Psoas muscle (tissue), 8 donors: ENCODE measurements around the gene KITLG. TPM values are rescaled to one million over a fixed set of nuclear protein-coding genes. Genes with fewer than 3 reads are reported as not detected.

ENCODE experiments used
- ATAC-seq, 4 donors: fragments of 200-7000 bp; cut with Tn5 transposase; one replicate each; pipeline ENCODE4 v1.9.1; 2020; ENCODE audit warnings: moderate library complexity in 3 of 4, mild to moderate bottlenecking in 2 of 4
- DNase-seq, 2 donors: peaks; one replicate each; pipeline ENCODE4 v3.0.0-alpha.2; 2020
- H3K27ac ChIP-seq: fragments of 200-600 bp; one replicate; pipeline ENCODE4 v1.8.0; 2022
- H3K27me3 ChIP-seq, 3 donors: fragments of 200-600 bp in 1 of 3; one replicate each; pipeline versions ENCODE4 v1.6.1 to v1.8.0; 2013 to 2022; ENCODE audit warnings: low read length in 2 of 3, mild to moderate bottlenecking in 2 of 3, moderate library complexity in 1 of 3; ENCODE audit not compliant: insufficient read depth in 3 of 3
- H3K36me3 ChIP-seq, 2 donors: fragments of 200-600 bp in 1 of 2; one replicate each; pipeline versions ENCODE4 v1.6.1 to v1.8.0; 2013 to 2022; ENCODE audit warnings: low read depth in 1 of 2, mild to moderate bottlenecking in 1 of 2, moderate library complexity in 1 of 2; ENCODE audit not compliant: insufficient read depth in 1 of 2
- H3K4me1 ChIP-seq: fragments of 200-600 bp; one replicate; pipeline ENCODE4 v1.8.0; 2022
- H3K4me3 ChIP-seq: fragments of 200-600 bp; one replicate; pipeline ENCODE4 v1.8.0; 2022; ENCODE audit warnings: mild to moderate bottlenecking
- H3K9me3 ChIP-seq: fragments of 200-600 bp; one replicate; pipeline ENCODE4 v1.8.0; 2022
- CTCF ChIP-seq: fragments of 200-600 bp; IDR thresholded peaks from one replicate; pipeline ENCODE4 v1.8.0; 2022; ENCODE audit warnings: antibody characterized with exemption
- WGBS, 3 donors: extraction: QIAGEN DNeasy Blood & Tissue Kit; methylation state at CpG; one replicate each; pipeline versions ENCODE4 v1.1.6 to v1.1.7; 2013; 5-methylcytosine and 5-hydroxymethylcytosine counted together
- intact Hi-C, 2 donors: fragments of 100-400 bp; cut with DNase I; formaldehyde crosslinking; loops; one replicate each; pipeline versions ENCODE4 v1.11.0 to v1.14.2; 2022
- polyA plus RNA-seq, 3 donors: library from polyadenylated mRNA; stranded (reverse); fragments of 200-250 nt; gene quantifications; one replicate each; pipeline ENCODE4 v1.2.3, GENCODE V29; 2013
- total RNA-seq, 4 donors: library from RNA; stranded (reverse); fragmentation: NEBNext Ultra II Directional in 2 of 4; extraction: Animal tissue kit (Norgen Biotek cat#: 25700) in 2 of 4; gene quantifications; one replicate each; pipeline versions ENCODE4 v1.2.1 to v1.2.4, GENCODE V29; 2021 to 2023
- donor health status: healthy with polysubstance abuse.
- donor health status: DM: no; HTN: no; CAD: no; lungs with moderate emphysema.
- donor health status: Bipolar disorder and iron deficiency.
- donor health status: healthy.
- donor health status: DM: yes; HTN: yes; CAD: no.
- donor health status: DM: no; HTN: no; CAD: no.
- donor health status: DM: no; HTN: no; CAD: no.
- donor health status: DM: yes; HTN: yes; CAD: no.

KITLG gene
- total and polyA plus RNA-seq, 7 donors: 1.5 to 11.5 (median 4.1) TPM

DNA sequence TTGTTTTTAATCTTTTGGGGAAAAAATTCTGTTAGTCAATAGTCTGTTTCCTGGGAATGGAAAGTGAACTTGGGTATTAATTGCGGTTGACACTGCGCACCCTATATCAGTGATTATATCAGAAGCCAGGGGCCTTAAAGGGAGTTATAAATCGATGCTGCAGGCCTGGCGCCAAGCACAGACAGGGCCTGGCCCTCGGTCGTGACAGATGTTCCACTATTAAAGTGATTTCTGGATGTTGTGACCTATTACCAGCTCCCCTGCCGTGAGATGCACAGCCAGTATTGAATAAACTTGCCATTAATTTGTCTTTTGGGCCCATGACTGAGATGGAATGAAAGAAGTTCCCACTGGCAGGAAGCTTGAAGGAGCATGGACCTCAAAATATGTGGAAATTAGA is 45.1 kb upstream of the KITLG start:
- Histone ChIP-seq H3K27me3 (no peaks in the 10 kb centered on the region), H3K4me1 (no peaks in the 10 kb centered on the region), H3K9me3 (no peaks in the 10 kb centered on the region), H3K27ac (no peak overlapping the region), H3K36me3 (no peaks in the 10 kb centered on the region), H3K4me3 (no peak overlapping the region)
- ATAC-seq (no peak), DNase-seq (no peak)
- intact Hi-C loops: no loop called here
- TF ChIP-seq CTCF: no peak
- WGBS, 3 donors: 48 to 54% (median 54%) methylated on average over 7 of the region's 7 CpGs

DNA sequence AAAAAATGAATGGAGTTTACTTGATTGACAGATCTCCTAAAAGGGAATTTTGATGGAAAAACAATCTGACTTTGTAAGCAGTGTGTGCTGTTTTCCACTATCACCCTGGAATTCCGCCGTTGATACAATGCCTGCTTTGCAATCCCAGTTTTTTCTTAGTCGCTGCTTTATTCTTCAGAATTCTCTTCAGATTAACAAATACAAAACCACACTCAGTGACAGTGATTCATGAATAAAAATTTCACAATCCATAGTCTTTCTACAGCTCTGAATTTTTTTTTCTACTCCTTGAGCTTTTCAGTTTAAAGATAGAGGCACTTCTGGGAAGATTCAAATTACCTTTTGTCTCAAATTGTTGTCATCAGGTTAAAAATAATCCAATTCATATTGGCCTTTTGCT is 44.6 kb upstream of the KITLG start:
- no peaks in the 10 kb centered on the region for H3K9me3 ChIP-seq
- H3K27ac ChIP-seq: no peak overlapping the region
- no peak for TF ChIP-seq CTCF
- H3K4me1 ChIP-seq: no peaks in the 10 kb centered on the region
- no peak for ATAC-seq
- 71 to 82% (median 78%) methylated on average over 3 of the region's 3 CpGs for WGBS, 3 donors
- no peaks in the 10 kb centered on the region for H3K27me3 ChIP-seq
- no peak overlapping the region for H3K4me3 ChIP-seq
- intact Hi-C loops: no loop called here
- DNase-seq: no peak
- H3K36me3 ChIP-seq: no peaks in the 10 kb centered on the region

DNA sequence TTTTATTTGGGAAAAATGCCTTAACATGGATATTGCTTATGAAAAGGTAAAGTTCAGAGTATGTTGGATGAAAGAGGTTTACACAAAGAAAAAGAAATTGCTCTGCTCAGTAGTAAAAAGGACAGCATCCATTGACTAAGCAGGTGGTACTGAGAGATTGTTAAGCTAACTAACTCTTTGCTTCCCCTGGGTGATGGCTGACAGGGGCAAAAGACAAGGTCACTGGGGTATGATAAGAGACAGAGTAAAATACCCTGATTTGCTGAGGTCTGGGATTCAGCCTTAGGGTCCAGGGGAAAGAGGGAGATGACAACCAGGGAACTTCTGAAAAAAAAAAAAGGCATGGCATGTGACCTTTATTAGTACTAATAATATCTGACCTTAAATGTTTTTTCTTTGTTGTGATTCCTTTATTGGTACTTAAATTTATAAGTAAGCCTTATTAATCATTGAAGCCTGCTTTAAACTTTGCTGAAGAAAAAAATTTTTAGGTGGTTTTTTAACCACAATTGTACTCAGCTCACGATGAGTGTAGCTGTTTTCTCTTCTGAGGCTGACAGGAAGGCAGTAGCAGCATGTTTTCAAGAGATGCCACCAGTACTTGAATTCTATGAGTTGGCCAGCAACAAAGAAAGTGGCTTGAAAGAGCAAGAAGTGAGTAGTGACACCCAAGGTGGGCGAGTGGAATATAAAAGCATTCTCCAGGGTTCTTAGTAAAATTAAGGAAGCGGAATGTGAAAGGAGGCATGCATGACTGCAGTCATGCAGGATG is 43.7 kb upstream of the KITLG start:
- intact Hi-C loops: no loop called here
- Histone ChIP-seq H3K4me1 (no peaks in the 10 kb centered on the region), H3K27ac (no peak overlapping the region), H3K9me3 (no peaks in the 10 kb centered on the region), H3K36me3 (no peaks in the 10 kb centered on the region), H3K27me3 (no peaks in the 10 kb centered on the region), H3K4me3 (no peak overlapping the region)
- TF ChIP-seq CTCF: no peak
- DNase-seq: no peak
- 70 to 74% (median 74%) methylated on average over 3 of the region's 3 CpGs for WGBS, 3 donors
- no peak for ATAC-seq

- no peaks in the 10 kb centered on the region for H3K9me3 ChIP-seq
- H3K27me3 ChIP-seq: no peaks in the 10 kb centered on the region
- ATAC-seq (no peak), DNase-seq (no peak)
- H3K4me1 ChIP-seq: no peaks in the 10 kb centered on the region
- no peak for TF ChIP-seq CTCF
- H3K27ac ChIP-seq: no peak overlapping the region
- no peaks in the 10 kb centered on the region for H3K36me3 ChIP-seq
- H3K4me3 ChIP-seq: no peak overlapping the region
- 72 to 87% (median 76%) methylated on average over 1 of the region's 1 CpG for WGBS, 3 donors
- intact Hi-C loops: no loop called here
These were observed 37.1 kb upstream of the KITLG start for GRCh38 chr12:88617352-88617751.

- intact Hi-C loops: no loop called here
These were observed 35.2 kb upstream of the KITLG start for GRCh38 chr12:88615490-88615889.

More at GRCh38 chr12:88615490-88615889, 35.2 kb upstream of the KITLG start:
- WGBS, 3 donors: 79 to 91% (median 79%) methylated on average over 1 of the region's 1 CpG
- no peak for ATAC-seq
- TF ChIP-seq CTCF: no peak
- H3K27ac ChIP-seq: no peak overlapping the region
- no peak for DNase-seq
- no peak overlapping the region for H3K4me3 ChIP-seq
- no peaks in the 10 kb centered on the region for H3K4me1 ChIP-seq
- no peaks in the 10 kb centered on the region for H3K36me3 ChIP-seq
- H3K27me3 ChIP-seq: no peaks in the 10 kb centered on the region
- H3K9me3 ChIP-seq: no peaks in the 10 kb centered on the region
